Ascending aorta (tissue), 2 donors: Measurements from ENCODE around the gene ACTL8. TPM values are rescaled to one million over a fixed set of nuclear protein-coding genes. Genes with fewer than 3 reads are reported as not detected.

Experiments
- DNase-seq, 2 donors: peaks; one replicate each; pipeline ENCODE4 v3.0.0-alpha.2; 2019; ENCODE audit warnings: low spot score in 2 of 2
- H3K27ac ChIP-seq, 2 donors: fragments of 200-600 bp; sonication (generic); one replicate each; pipeline ENCODE4 v1.5.1; 2016 to 2017; ENCODE audit warnings: mild to moderate bottlenecking in 1 of 2
- H3K27me3 ChIP-seq: fragments of 200-600 bp; sonication (generic); one replicate; pipeline ENCODE4 v1.5.1; 2017
- H3K36me3 ChIP-seq, 2 donors: fragments of 200-600 bp; sonication (generic); one replicate each; pipeline ENCODE4 v1.5.1; 2016
- H3K4me1 ChIP-seq, 2 donors: fragments of 200-600 bp; sonication (generic); one replicate each; pipeline ENCODE4 v1.5.1; 2016 to 2017; ENCODE audit warnings: mild to moderate bottlenecking in 1 of 2
- H3K4me3 ChIP-seq, 2 donors: fragments of 200-600 bp; sonication (generic); one replicate each; pipeline ENCODE4 v1.5.1; 2016 to 2017; ENCODE audit warnings: mild to moderate bottlenecking in 1 of 2
- H3K9me3 ChIP-seq, 2 donors: fragments of 200-600 bp; sonication (generic); one replicate each; pipeline ENCODE4 v1.5.1; 2016
- intact Hi-C: fragments of 100-400 bp; cut with DNase I; formaldehyde crosslinking; loops from one replicate; pipeline ENCODE4 v1.15.1; 2023
- total RNA-seq: library from RNA; depleted of rRNA; stranded (reverse); fragments of >200 nt; gene quantifications from one replicate; pipeline ENCODE4 v1.1.0, GENCODE V29; 2016
- TF ChIP-seq, protein P1 (sequence below), 3 experiments: fragments of 200-600 bp in 2 of 3; fragments of 450-650 bp in 1 of 3; sonication (generic) in 2 of 3; IDR thresholded peaks; one replicate each; pipeline ENCODE4 v1.5.1; 2016 to 2019; ENCODE audit warnings: antibody characterized with exemption in 3 of 3, mild to moderate bottlenecking in 1 of 3, moderate library complexity in 1 of 3

The ACTL8 gene
- total RNA-seq, 1 donor from 2014 or later = not detected

DNA sequence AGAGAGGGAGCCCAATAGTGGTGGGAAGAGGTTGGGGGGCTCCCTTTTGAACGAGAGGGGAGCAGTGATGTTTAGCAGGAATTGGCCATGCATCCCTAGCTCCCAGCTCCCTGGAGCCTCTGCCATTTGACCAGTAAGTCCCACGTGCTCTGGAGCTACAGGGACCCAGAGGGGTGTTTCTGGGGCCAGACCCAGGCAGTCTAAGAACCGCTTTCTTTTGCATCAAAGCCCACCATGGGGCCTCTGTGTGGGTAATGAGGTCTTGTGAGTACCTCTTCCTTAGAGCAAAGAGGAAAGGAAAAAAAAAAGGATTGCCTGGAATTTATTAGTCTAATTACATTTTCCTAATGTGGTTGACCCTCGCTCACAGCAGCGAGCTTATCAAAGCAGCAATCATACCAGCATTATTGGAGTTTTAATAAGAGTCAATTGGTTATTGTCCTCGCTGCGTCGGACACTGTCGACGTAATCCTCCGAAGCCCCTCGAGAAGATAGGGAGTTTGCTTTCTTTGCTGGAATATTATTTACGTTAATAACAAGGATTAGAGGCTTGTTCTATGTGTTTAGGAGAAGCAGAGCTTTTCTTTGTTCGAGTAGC is 17.6 kb downstream of the ACTL8 start:
- intact Hi-C loops = no loop called here

GRCh38 chr1:17773591-17774326 is 18.6 kb downstream of the ACTL8 start:
- intact Hi-C loops = no loop called here
- Histone ChIP-seq H3K4me3 (no peak overlapping the region), H3K4me1 (no peaks in the 10 kb centered on the region), H3K9me3 (no peaks in the 10 kb centered on the region), H3K27ac (no peak overlapping the region), H3K27me3 (no peaks in the 10 kb centered on the region), H3K36me3 (no peaks in the 10 kb centered on the region)
- TF ChIP-seq, protein P1, sequence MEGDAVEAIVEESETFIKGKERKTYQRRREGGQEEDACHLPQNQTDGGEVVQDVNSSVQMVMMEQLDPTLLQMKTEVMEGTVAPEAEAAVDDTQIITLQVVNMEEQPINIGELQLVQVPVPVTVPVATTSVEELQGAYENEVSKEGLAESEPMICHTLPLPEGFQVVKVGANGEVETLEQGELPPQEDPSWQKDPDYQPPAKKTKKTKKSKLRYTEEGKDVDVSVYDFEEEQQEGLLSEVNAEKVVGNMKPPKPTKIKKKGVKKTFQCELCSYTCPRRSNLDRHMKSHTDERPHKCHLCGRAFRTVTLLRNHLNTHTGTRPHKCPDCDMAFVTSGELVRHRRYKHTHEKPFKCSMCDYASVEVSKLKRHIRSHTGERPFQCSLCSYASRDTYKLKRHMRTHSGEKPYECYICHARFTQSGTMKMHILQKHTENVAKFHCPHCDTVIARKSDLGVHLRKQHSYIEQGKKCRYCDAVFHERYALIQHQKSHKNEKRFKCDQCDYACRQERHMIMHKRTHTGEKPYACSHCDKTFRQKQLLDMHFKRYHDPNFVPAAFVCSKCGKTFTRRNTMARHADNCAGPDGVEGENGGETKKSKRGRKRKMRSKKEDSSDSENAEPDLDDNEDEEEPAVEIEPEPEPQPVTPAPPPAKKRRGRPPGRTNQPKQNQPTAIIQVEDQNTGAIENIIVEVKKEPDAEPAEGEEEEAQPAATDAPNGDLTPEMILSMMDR (IDR thresholded peaks at IDR 0.05) = no peak
- DNase-seq = no peak

More for the DNA sequence above, 17.6 kb downstream of the ACTL8 start:
- Histone ChIP-seq H3K4me1 (no peaks in the 10 kb centered on the region), H3K36me3 (no peaks in the 10 kb centered on the region), H3K27me3 (no peaks in the 10 kb centered on the region), H3K27ac (no peak overlapping the region), H3K9me3 (no peaks in the 10 kb centered on the region), H3K4me3 (no peak overlapping the region)
- DNase-seq = no peak
- TF ChIP-seq, protein P1 (IDR thresholded peaks at IDR 0.05) = no peak

DNA sequence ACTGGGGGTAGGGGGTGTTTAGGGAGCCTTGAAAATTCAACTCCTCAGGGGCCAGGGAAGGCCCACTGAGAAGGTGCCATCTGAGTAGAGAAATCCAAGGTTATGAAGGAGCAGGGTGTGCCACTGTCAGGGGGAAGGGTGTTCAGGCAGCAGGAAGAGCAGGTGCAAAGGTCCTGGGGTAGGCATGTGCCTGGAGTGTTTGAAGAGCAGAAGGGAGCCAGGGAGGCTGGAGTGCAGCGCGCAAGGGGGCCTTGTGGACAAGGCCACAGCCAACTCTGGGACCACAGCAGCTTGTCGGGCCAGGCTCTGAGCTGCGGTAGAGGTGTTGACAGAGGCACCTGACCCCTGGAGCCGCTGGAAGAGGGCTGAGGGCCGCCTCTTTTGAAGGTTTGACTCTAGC is 19.3 kb downstream of the ACTL8 start:
- Histone ChIP-seq H3K27me3 (no peaks in the 10 kb centered on the region), H3K9me3 (no peaks in the 10 kb centered on the region), H3K4me1 (no peaks in the 10 kb centered on the region), H3K36me3 (no peaks in the 10 kb centered on the region), H3K27ac (no peak overlapping the region), H3K4me3 (no peak overlapping the region)
- TF ChIP-seq, protein P1 (IDR thresholded peaks at IDR 0.05) = no peak
- intact Hi-C loops = no loop called here
- DNase-seq = no peak

- intact Hi-C loops = no loop called here
- no peak for DNase-seq
- Histone ChIP-seq H3K27me3 (no peaks in the 10 kb centered on the region), H3K27ac (no peak overlapping the region), H3K4me3 (no peak overlapping the region), H3K9me3 (no peaks in the 10 kb centered on the region), H3K4me1 (no peaks in the 10 kb centered on the region), H3K36me3 (no peaks in the 10 kb centered on the region)
- TF ChIP-seq, protein P1 (IDR thresholded peaks at IDR 0.05) = no peak
Observed at GRCh38 chr1:17775796-17776195, 20.7 kb downstream of the ACTL8 start.

DNA sequence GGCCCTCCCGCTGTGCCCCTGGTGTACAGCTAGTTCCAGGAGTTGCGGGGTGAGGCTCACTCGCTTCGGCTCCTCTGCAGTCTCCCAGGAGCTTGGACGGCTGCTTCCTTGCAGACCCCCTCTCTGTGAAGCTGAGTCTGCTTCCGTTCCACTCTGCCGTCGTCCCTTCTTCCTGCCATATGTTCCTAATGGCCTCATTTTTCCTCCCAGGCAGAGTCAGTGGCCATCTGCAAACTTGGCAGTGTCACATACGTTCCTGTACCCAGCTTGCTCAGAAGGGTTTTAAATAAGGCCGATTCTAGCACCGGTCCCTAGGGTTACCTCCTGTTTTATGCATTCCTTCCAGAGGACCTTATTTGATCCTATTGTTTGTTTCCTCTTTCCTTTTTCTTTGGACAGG is 21.3 kb downstream of the ACTL8 start:
- no peaks in the 10 kb centered on the region for H3K4me1 ChIP-seq
- H3K27ac ChIP-seq = no peak overlapping the region
- H3K4me3 ChIP-seq = no peak overlapping the region
- DNase-seq = no peak
- H3K9me3 ChIP-seq = no peaks in the 10 kb centered on the region
- TF ChIP-seq, protein P1 (IDR thresholded peaks at IDR 0.05) = no peak
- no peaks in the 10 kb centered on the region for H3K36me3 ChIP-seq
- no peaks in the 10 kb centered on the region for H3K27me3 ChIP-seq
- intact Hi-C loops = no loop called here
